ENCODE data around the gene CCDC136.

The CCDC136 gene

DNA sequence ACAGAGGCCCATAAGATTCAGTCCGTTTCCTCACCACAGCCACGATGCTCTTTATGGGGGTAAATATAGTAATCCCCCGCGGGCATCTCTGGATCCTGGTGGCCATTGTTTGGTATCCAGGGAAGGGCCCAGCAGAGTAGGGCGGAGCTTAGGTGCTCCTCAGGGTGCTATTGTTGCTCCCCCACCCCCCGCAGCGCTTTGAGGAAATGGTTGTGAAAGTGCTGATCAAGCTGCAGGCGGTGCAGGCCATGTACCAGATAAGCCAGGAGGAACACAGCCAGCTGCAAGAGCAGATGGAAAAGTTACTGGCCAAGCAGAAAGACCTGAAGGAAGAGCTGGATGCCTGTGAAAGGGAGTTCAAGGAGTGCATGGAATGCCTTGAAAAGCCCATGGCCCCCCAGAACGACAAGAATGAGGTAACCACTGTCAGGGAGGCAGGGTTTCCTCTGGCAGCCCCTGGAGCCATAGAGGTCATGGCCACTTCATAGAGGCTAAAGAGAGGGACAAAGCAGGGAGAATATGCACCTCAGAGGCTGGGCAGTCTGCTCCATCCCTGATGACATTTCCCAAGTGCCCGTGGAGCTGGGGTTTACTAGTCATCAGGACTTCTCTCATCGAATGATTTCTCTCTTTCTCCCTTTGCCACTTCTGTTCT is 20.9 kb downstream of the CCDC136 start:
- Histone ChIP-seq H3K9me3 (ENCODE audit: insufficient read depth, low read length) (no peaks in the 10 kb centered on the region), H3K36me3 (ENCODE audit: insufficient read depth, insufficient read length, low read length) (peaks cover 16% of the 10 kb centered on the region), H3K4me3 (ENCODE audit: insufficient read length, low read depth) (no peak overlapping the region), H3K9ac (ENCODE audit: insufficient read length, low read depth) (no peak overlapping the region), H3K27me3 (ENCODE audit: insufficient read depth, insufficient read length) (no peaks in the 10 kb centered on the region), H3K4me1 (ENCODE audit: insufficient read depth, insufficient read length) (peaks cover 2% of the 10 kb centered on the region)
- TF ChIP-seq SUZ12 (IDR thresholded peaks at IDR 0.05; ENCODE audit: extremely low read depth, insufficient read depth, insufficient read length) (no peak), YY1 (IDR thresholded peaks at IDR 0.05; ENCODE audit: insufficient read depth, insufficient read length) (no peak), ZNF274 (IDR thresholded peaks at IDR 0.05; ENCODE audit: low read depth, low read length) (no peak)
- no peak for DNase-seq (ENCODE audit: low read depth, low spot score)

DNA sequence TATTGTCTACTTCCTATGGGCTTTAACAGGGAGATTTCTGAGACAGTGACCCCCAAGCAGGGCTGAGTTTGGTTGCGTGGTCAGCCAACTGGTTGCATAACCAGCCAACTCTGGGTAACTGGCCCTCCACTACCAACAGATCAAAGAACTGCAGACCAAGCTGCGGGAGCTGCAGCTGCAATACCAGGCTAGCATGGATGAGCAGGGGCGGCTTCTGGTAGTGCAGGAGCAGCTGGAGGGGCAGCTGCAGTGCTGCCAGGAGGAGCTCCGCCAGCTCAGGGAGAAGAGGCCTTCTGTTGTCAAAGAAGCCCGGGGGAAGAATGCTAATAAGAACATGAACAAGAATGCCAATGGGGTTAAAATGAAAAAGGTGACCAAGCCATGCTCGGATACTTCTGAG is 22.7 kb downstream of the CCDC136 start:
- no peaks in the 10 kb centered on the region for H3K27me3 ChIP-seq (ENCODE audit: insufficient read depth, insufficient read length)

DNA sequence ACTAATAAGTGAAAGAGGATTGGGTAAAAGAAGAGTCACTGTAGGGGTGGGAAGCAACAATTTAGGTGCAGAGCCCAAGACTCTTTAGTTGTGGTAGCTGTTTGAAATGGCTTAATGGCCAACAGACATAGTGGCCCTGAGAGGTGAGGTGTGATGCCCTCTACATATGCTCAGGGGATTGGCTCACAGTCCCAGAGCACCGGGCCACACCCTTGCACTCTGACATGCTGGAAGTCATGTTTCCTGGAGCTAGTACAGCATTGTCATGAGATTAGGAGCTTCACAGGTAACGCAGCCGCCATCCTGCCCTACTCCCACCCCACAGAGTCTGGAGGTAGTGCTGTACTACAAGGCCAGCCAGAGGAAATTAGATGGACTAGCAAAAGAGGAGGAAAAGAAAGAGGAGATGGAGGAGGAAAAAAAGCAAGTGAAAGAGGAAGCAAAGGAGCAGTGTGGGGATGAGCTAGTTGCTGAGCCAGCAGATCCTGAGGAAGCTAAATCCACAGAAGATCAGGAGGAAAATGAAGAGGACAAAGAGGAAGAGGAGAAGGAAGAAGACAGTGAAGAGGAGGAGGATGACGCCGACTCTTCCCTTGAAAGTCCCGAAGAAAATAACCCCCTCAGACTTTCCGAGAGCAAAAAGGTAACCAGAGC is 23.6 kb downstream of the CCDC136 start:
- DNase-seq (ENCODE audit: low read depth, low spot score) = no peak
- Histone ChIP-seq H3K9ac (ENCODE audit: insufficient read length, low read depth) (no peak overlapping the region), H3K9me3 (ENCODE audit: insufficient read depth, low read length) (no peaks in the 10 kb centered on the region), H3K36me3 (ENCODE audit: insufficient read depth, insufficient read length, low read length) (peaks cover 4% of the 10 kb centered on the region), H3K4me3 (ENCODE audit: insufficient read length, low read depth) (no peak overlapping the region), H3K4me1 (ENCODE audit: insufficient read depth, insufficient read length) (peaks cover 2% of the 10 kb centered on the region), H3K27me3 (ENCODE audit: insufficient read depth, insufficient read length) (no peaks in the 10 kb centered on the region)
- TF ChIP-seq YY1 (IDR thresholded peaks at IDR 0.05; ENCODE audit: insufficient read depth, insufficient read length) (no peak), ZNF274 (IDR thresholded peaks at IDR 0.05; ENCODE audit: low read depth, low read length) (no peak), SUZ12 (IDR thresholded peaks at IDR 0.05; ENCODE audit: extremely low read depth, insufficient read depth, insufficient read length) (no peak)

More for the DNA sequence above, 22.7 kb downstream of the CCDC136 start:
- no peaks in the 10 kb centered on the region for H3K9me3 ChIP-seq (ENCODE audit: insufficient read depth, low read length)
- no peak overlapping the region for H3K9ac ChIP-seq (ENCODE audit: insufficient read length, low read depth)
- H3K4me3 ChIP-seq (ENCODE audit: insufficient read length, low read depth) = no peak overlapping the region
- peaks cover 2% of the 10 kb centered on the region for H3K4me1 ChIP-seq (ENCODE audit: insufficient read depth, insufficient read length)
- no peak for DNase-seq (ENCODE audit: low read depth, low spot score)
- no peak for TF ChIP-seq SUZ12 (IDR thresholded peaks at IDR 0.05; ENCODE audit: extremely low read depth, insufficient read depth, insufficient read length)
- TF ChIP-seq ZNF274 (IDR thresholded peaks at IDR 0.05; ENCODE audit: low read depth, low read length) = no peak
- no peak for TF ChIP-seq YY1 (IDR thresholded peaks at IDR 0.05; ENCODE audit: insufficient read depth, insufficient read length)
- H3K36me3 ChIP-seq (ENCODE audit: insufficient read depth, insufficient read length, low read length) = peaks cover 9% of the 10 kb centered on the region

DNA sequence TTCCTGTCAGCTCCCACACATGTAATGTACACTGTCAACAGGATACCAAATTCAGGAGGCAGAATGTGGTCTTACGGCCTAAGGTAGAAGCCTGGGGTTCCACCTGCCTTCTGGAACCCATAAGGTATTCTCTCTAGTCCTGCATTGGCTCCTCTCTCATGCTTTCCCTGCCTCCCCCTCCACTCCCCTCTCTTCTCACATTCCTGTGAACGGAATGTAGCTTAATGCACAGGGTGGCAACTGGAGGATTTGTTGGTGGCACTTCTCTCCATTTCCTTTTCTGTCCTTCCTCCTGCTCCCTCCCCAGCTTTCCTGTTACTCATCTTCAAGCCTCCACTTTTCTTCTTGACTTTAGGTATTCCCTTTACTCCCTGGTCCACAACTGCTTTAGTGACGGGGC is 26.9 kb downstream of the CCDC136 start:
- no peak for DNase-seq (ENCODE audit: low read depth, low spot score)
- Histone ChIP-seq H3K4me1 (ENCODE audit: insufficient read depth, insufficient read length) (peaks cover 2% of the 10 kb centered on the region), H3K4me3 (ENCODE audit: insufficient read length, low read depth) (no peak overlapping the region), H3K27me3 (ENCODE audit: insufficient read depth, insufficient read length) (no peaks in the 10 kb centered on the region), H3K36me3 (ENCODE audit: insufficient read depth, insufficient read length, low read length) (no peaks in the 10 kb centered on the region), H3K9ac (ENCODE audit: insufficient read length, low read depth) (no peak overlapping the region), H3K9me3 (ENCODE audit: insufficient read depth, low read length) (no peaks in the 10 kb centered on the region)
- TF ChIP-seq YY1 (IDR thresholded peaks at IDR 0.05; ENCODE audit: insufficient read depth, insufficient read length) = no peak
- no peak for TF ChIP-seq ZNF274 (IDR thresholded peaks at IDR 0.05; ENCODE audit: low read depth, low read length)
- no peak for TF ChIP-seq SUZ12 (IDR thresholded peaks at IDR 0.05; ENCODE audit: extremely low read depth, insufficient read depth, insufficient read length)

DNA sequence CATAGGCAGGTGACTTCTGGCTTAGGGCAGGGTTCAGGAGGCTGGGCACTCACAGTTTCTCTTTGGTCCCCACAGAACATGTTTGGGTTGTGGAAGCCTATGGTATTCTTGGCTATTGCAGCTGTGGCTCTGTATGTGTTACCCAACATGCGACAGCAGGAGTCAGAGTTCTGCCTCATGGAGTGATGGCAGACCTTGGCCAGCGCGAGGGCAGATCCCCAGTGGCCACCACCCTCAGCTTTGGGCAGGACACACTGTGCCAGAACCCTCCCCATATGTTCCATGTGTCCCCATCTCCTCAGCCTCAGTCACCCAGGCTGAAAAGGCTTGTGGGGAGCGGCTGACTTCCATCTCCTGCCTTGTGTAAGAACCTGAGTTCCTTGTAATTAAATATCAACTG is 30.0 kb downstream of the CCDC136 start:
- Histone ChIP-seq H3K36me3 (ENCODE audit: insufficient read depth, insufficient read length, low read length) (no peaks in the 10 kb centered on the region), H3K9ac (ENCODE audit: insufficient read length, low read depth) (no peak overlapping the region), H3K4me1 (ENCODE audit: insufficient read depth, insufficient read length) (peaks cover 4% of the 10 kb centered on the region), H3K4me3 (ENCODE audit: insufficient read length, low read depth) (no peak overlapping the region), H3K27me3 (ENCODE audit: insufficient read depth, insufficient read length) (no peaks in the 10 kb centered on the region), H3K9me3 (ENCODE audit: insufficient read depth, low read length) (no peaks in the 10 kb centered on the region)
- DNase-seq (ENCODE audit: low read depth, low spot score) = no peak
- TF ChIP-seq SUZ12 (IDR thresholded peaks at IDR 0.05; ENCODE audit: extremely low read depth, insufficient read depth, insufficient read length) (no peak), YY1 (IDR thresholded peaks at IDR 0.05; ENCODE audit: insufficient read depth, insufficient read length) (no peak), ZNF274 (IDR thresholded peaks at IDR 0.05; ENCODE audit: low read depth, low read length) (no peak)

DNA sequence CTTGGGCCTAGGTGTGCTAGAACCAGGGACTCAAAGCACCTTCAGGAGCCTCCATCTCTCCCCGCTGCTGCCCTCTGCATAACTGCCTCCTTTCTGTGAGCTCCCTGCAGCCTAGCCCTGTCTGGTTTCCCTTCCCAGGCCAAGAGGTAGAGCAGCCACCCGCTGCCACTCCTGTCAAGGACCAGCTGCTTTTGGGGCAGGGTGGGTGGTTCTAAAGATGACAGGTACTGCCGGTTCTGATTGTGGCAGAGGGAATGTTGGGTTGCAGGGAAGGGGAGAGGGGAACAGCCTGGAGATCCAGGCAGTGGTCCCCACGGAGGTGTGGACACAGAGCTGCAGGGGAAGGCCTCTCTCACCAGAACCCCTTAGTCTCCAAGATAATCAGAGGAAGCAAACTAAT is 34.7 kb downstream of the CCDC136 start:
- no peak for TF ChIP-seq ZNF274 (IDR thresholded peaks at IDR 0.05; ENCODE audit: low read depth, low read length)
- no peak for TF ChIP-seq SUZ12 (IDR thresholded peaks at IDR 0.05; ENCODE audit: extremely low read depth, insufficient read depth, insufficient read length)
- no peak for TF ChIP-seq YY1 (IDR thresholded peaks at IDR 0.05; ENCODE audit: insufficient read depth, insufficient read length)
- no peak for DNase-seq (ENCODE audit: low read depth, low spot score)
- H3K9ac ChIP-seq (ENCODE audit: insufficient read length, low read depth) = no peak overlapping the region
- no peak overlapping the region for H3K4me3 ChIP-seq (ENCODE audit: insufficient read length, low read depth)
- H3K4me1 ChIP-seq (ENCODE audit: insufficient read depth, insufficient read length) = peaks cover 14% of the 10 kb centered on the region
- no peaks in the 10 kb centered on the region for H3K27me3 ChIP-seq (ENCODE audit: insufficient read depth, insufficient read length)
- H3K36me3 ChIP-seq (ENCODE audit: insufficient read depth, insufficient read length, low read length) = peaks cover 5% of the 10 kb centered on the region
- no peaks in the 10 kb centered on the region for H3K9me3 ChIP-seq (ENCODE audit: insufficient read depth, low read length)

DNA sequence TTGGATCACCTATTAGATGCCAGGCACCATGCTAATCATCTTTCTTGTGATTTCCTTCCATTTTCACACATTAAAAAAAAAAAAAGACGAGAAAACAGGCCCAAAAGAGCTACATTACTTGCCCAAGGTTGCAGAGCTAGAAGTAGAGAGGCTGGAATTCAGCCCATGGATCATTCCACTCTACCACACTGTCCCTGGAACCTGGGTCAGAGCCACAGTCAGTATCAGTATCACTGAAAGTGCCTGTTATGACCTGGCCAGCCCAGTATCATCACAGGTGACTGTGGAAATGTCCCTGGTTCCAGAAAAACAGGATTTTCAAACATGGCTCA is 35.1 kb downstream of the CCDC136 start:
- Histone ChIP-seq H3K4me1 (ENCODE audit: insufficient read depth, insufficient read length) (peaks cover 14% of the 10 kb centered on the region), H3K36me3 (ENCODE audit: insufficient read depth, insufficient read length, low read length) (peaks cover 8% of the 10 kb centered on the region), H3K9me3 (ENCODE audit: insufficient read depth, low read length) (no peaks in the 10 kb centered on the region), H3K27me3 (ENCODE audit: insufficient read depth, insufficient read length) (no peaks in the 10 kb centered on the region), H3K9ac (ENCODE audit: insufficient read length, low read depth) (no peak overlapping the region), H3K4me3 (ENCODE audit: insufficient read length, low read depth) (no peak overlapping the region)
- no peak for DNase-seq (ENCODE audit: low read depth, low spot score)
- TF ChIP-seq YY1 (IDR thresholded peaks at IDR 0.05; ENCODE audit: insufficient read depth, insufficient read length) = no peak
- no peak for TF ChIP-seq ZNF274 (IDR thresholded peaks at IDR 0.05; ENCODE audit: low read depth, low read length)
- TF ChIP-seq SUZ12 (IDR thresholded peaks at IDR 0.05; ENCODE audit: extremely low read depth, insufficient read depth, insufficient read length) = no peak
